A673 (cell line): Measurements from ENCODE around the gene RAB11FIP4. TPM values are rescaled to one million over a fixed set of nuclear protein-coding genes. Genes with fewer than 3 reads are reported as not detected.

ENCODE experiments used
- BruUV-seq: library from RNA; stranded (reverse); fragments of 400-500 nt; replicated peaks from 2 replicates; lab custom pipeline; 2021; lab: Mats Ljungman, UMichigan
- CTCF ChIA-PET: fragments of 300-600 bp; sonication (Branson Sonifier 250); formaldehyde crosslinking; loops from one replicate; lab custom pipeline; 2022; ENCODE audit warnings: antibody characterized with exemption; lab: Charles Lee
- POLR2A ChIA-PET: fragments of 300-600 bp; sonication (Branson Sonifier 250); formaldehyde crosslinking; loops from one replicate; lab custom pipeline; 2022; ENCODE audit warnings: antibody characterized with exemption; ENCODE audit not compliant: low non-redundant PET; lab: Charles Lee
- DNase-seq: peaks from one replicate; pipeline ENCODE4 v3.0.0-alpha.2; 2015; ENCODE audit warnings: low spot score
- H3K27ac ChIP-seq: fragments of 200-600 bp; sonication (generic); 2 replicates; pipeline ENCODE4 v1.5.1; 2016; ENCODE audit warnings: mixed run types, low read depth, mild to moderate bottlenecking, mixed read lengths, antibody characterized with exemption, low read length; ENCODE audit not compliant: poor library complexity, severe bottlenecking
- H3K27me3 ChIP-seq: fragments of 200-600 bp; sonication (generic); replicated peaks from 2 replicates; pipeline ENCODE4 v1.6.1; 2017; ENCODE audit warnings: mixed run types, low read depth, mild to moderate bottlenecking, mixed read lengths, antibody characterized with exemption, low read length; ENCODE audit not compliant: insufficient read depth, poor library complexity
- H3K36me3 ChIP-seq: fragments of 200-600 bp; sonication (generic); 2 replicates; pipeline ENCODE4 v1.6.1; 2016; ENCODE audit warnings: mixed run types, mild to moderate bottlenecking, mixed read lengths, antibody characterized with exemption, low read length; ENCODE audit not compliant: insufficient read depth, poor library complexity, severe bottlenecking
- H3K4me1 ChIP-seq: fragments of 200-600 bp; sonication (generic); 2 replicates; pipeline ENCODE4 v1.6.1; 2017; ENCODE audit warnings: mixed run types, mild to moderate bottlenecking, mixed read lengths, antibody characterized with exemption, low read length; ENCODE audit not compliant: insufficient read depth, poor library complexity, severe bottlenecking
- H3K4me3 ChIP-seq: fragments of 200-600 bp; sonication (generic); 2 replicates; pipeline ENCODE4 v1.5.1; 2016; ENCODE audit warnings: low read depth, mixed run types, mild to moderate bottlenecking, mixed read lengths, low read length; ENCODE audit not compliant: poor library complexity, severe bottlenecking
- H3K9me3 ChIP-seq: fragments of 200-600 bp; sonication (generic); 2 replicates; pipeline ENCODE4 v1.6.1; 2016; ENCODE audit warnings: mixed run types, low read depth, mild to moderate bottlenecking, mixed read lengths, antibody characterized with exemption, low read length; ENCODE audit not compliant: poor library complexity, severe bottlenecking
- EZH2 ChIP-seq: fragments of 200-600 bp; sonication (generic); IDR thresholded peaks from 2 replicates; pipeline ENCODE4 v1.6.1; 2017; ENCODE audit warnings: borderline replicate concordance, low read depth, mild to moderate bottlenecking, mixed read lengths, antibody characterized with exemption, low read length; ENCODE audit not compliant: poor library complexity, severe bottlenecking
- intact Hi-C: fragments of 100-400 bp; cut with micrococcal nuclease; formaldehyde crosslinking; loops from one replicate; pipeline ENCODE4 v1.10.0; 2022; ENCODE audit not compliant: unreplicated experiment
- total RNA-seq: library from RNA; stranded (reverse); gene quantifications from 2 replicates; pipeline ENCODE4 v1.2.3, GENCODE V29; 2021
- TF ChIP-seq, protein P1 (sequence below): fragments of 300-800, 200-600 bp; sonication (generic); conservative IDR thresholded peaks from 2 replicates; pipeline ENCODE4 v1.5.1; 2017; ENCODE audit warnings: low read depth, mild to moderate bottlenecking, antibody characterized with exemption, low read length, moderate library complexity, mixed read lengths

Gene RAB11FIP4
- total RNA-seq, 1 experiment from 2014 or later: 2.4 TPM

DNA sequence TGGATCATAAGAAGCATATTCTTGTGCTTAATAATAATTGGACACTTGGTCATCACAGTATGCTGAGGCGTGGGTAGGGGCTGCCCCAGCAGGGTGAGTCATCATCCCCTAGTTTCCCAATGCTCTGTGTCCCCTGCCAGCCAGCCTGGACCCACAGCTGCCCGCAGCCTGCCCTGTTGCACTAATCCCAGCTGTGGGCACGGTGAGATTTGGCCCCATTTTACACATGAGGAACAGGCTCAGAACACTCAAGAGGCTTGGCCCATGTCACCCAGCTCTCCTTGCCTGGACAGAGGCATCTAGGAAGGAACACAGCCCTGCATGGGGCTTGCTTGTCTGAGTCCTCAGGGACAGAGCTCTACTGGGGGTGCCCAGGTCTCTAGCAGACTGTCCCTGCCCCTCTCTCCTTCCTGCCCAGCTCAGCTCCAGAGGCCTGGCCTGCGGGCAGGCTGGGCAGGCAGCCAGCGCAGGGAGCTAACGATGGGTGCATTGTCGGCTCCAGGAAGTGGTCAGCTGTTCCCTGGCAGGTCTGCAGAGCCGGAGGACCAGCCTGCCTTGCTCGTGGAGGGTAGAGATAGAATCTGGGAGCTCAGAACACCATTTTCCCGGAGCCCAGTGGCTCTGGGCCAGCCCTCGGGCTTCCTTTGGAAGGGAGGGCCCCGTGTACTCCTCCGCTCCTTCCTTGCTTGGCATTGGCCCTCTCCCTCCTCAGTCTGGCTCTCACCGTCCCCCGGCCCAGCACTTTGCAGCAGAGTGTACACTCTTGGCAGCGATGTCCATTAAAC is 189.4 kb downstream of the RAB11FIP4 start:
- POLR2A ChIA-PET: no interaction called here
- CTCF ChIA-PET: interaction anchor here (0.5 kb wide), 1 partner anchor 23 kb away, joined by 3 read pairs; no protein-coding TSS in a partner anchor
- no peaks in the 10 kb centered on the region for H3K9me3 ChIP-seq
- H3K4me3 ChIP-seq: no peak overlapping the region
- DNase-seq: no peak
- BruUV-seq: no TSS peak
- TF ChIP-seq, protein P1, sequence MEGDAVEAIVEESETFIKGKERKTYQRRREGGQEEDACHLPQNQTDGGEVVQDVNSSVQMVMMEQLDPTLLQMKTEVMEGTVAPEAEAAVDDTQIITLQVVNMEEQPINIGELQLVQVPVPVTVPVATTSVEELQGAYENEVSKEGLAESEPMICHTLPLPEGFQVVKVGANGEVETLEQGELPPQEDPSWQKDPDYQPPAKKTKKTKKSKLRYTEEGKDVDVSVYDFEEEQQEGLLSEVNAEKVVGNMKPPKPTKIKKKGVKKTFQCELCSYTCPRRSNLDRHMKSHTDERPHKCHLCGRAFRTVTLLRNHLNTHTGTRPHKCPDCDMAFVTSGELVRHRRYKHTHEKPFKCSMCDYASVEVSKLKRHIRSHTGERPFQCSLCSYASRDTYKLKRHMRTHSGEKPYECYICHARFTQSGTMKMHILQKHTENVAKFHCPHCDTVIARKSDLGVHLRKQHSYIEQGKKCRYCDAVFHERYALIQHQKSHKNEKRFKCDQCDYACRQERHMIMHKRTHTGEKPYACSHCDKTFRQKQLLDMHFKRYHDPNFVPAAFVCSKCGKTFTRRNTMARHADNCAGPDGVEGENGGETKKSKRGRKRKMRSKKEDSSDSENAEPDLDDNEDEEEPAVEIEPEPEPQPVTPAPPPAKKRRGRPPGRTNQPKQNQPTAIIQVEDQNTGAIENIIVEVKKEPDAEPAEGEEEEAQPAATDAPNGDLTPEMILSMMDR: no peak
- H3K27ac ChIP-seq: no peak overlapping the region
- H3K27me3 ChIP-seq: no peaks in the 10 kb centered on the region
- H3K4me1 ChIP-seq: no peaks in the 10 kb centered on the region
- H3K36me3 ChIP-seq: no peaks in the 10 kb centered on the region
- intact Hi-C loops: no loop called here

DNA sequence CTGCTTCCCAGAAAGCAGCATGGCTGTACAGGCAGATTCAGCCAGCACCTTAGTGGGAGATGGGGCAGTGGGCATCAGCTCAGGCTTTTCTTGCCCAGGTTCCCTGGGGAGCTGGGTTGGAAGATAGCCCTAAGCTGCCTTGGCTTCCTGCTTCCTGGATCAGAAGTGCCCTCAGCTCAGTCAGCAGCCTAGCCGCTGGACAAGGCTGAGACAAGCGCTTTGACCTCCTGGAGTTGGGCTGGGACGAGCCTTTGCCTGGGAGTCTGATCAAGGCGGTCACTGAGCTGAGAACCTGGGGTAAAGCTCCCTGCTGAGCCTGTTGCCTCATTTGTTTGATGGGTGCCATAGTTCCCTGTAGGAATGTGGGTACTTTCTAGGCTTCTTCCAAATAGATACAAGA is 190.0 kb downstream of the RAB11FIP4 start:
- Histone ChIP-seq H3K27ac (no peak overlapping the region), H3K4me1 (no peaks in the 10 kb centered on the region), H3K4me3 (no peak overlapping the region), H3K9me3 (no peaks in the 10 kb centered on the region), H3K36me3 (no peaks in the 10 kb centered on the region), H3K27me3 (no peaks in the 10 kb centered on the region)
- intact Hi-C loops: no loop called here
- DNase-seq: no peak
- CTCF ChIA-PET: interaction anchor here (0.5 kb wide), 1 partner anchor 24 kb away, joined by 3 read pairs; no protein-coding TSS in a partner anchor
- no TSS peak for BruUV-seq
- POLR2A ChIA-PET: interaction anchor here (0.6 kb wide), 1 partner anchor 485 kb away, joined by 21 read pairs; no protein-coding TSS in a partner anchor
- TF ChIP-seq, protein P1: no peak
- no peak for TF ChIP-seq EZH2

DNA sequence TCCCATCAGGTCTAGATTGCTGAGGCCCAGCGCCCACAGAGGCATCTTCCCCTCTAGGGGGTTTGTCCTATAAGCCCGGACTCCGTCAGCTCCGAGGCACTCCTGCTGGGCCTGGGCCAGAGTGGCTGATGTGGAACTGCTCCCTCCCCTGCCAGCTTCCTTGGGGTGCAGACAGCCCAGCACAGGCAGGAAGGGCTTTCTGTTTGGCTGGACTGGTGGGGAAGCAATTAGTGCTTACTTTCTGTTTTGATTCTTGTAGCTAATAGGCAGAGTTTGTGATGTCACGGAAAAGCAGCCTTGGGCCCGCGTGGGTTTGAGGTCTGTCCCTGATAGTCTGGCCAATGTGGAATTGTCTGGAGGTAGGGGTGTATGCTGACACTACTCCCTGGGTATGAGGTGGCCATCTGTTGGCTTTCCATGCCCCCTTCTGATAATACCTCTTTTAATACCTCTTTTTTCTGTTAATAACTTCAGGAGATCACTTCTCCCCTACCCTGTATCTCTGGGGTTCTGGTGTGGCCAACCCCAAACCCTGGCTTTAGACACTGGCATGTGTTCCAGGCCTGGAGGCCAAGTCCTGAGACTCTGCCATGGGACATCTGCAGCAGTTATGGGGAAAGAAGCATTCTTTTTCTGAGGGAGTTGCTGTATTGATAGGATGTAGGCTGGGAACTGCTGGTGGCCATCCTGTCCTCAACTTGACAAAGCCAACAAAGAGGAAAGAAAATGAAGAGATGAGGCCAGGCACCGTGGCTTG is 190.9 kb downstream of the RAB11FIP4 start:
- Histone ChIP-seq H3K36me3 (no peaks in the 10 kb centered on the region), H3K9me3 (no peaks in the 10 kb centered on the region), H3K4me1 (no peaks in the 10 kb centered on the region), H3K27me3 (no peaks in the 10 kb centered on the region), H3K27ac (no peak overlapping the region), H3K4me3 (no peak overlapping the region)
- BruUV-seq: no TSS peak
- no peak for DNase-seq
- ChIA-PET POLR2A (interaction anchor here (0.6 kb wide), 1 partner anchor 486 kb away, joined by 21 read pairs; no protein-coding TSS in a partner anchor), CTCF (no interaction called here)
- intact Hi-C loops: no loop called here
- TF ChIP-seq EZH2: no peak
- TF ChIP-seq, protein P1: no peak
